Lower lobe of right lung (tissue), 2 donors: ENCODE measurements around the gene FEM1B. TPM values are rescaled to one million over a fixed set of nuclear protein-coding genes. Genes with fewer than 3 reads are reported as not detected.

ENCODE experiments used
- ATAC-seq, 2 donors: fragments of 200-7000 bp; cut with Tn5 transposase; one replicate each; pipeline ENCODE4 v1.9.1; 2020 to 2022; ENCODE audit warnings: mild to moderate bottlenecking in 2 of 2, moderate library complexity in 2 of 2
- DNase-seq: peaks from one replicate; pipeline ENCODE4 v3.0.0-alpha.2; 2020
- H3K27ac ChIP-seq: fragments of 200-600 bp; one replicate; pipeline ENCODE4 v1.8.0; 2022
- H3K27me3 ChIP-seq: fragments of 200-600 bp; one replicate; pipeline ENCODE4 v1.8.0; 2022; ENCODE audit warnings: low read depth
- H3K36me3 ChIP-seq: fragments of 200-600 bp; one replicate; pipeline ENCODE4 v1.8.0; 2022; ENCODE audit warnings: mild to moderate bottlenecking
- H3K4me1 ChIP-seq: fragments of 200-600 bp; one replicate; pipeline ENCODE4 v1.8.0; 2022
- H3K4me3 ChIP-seq: fragments of 200-600 bp; one replicate; pipeline ENCODE4 v1.8.0; 2022; ENCODE audit warnings: mild to moderate bottlenecking
- H3K9me3 ChIP-seq: fragments of 200-600 bp; one replicate; pipeline ENCODE4 v1.8.0; 2022
- intact Hi-C: fragments of 100-400 bp; cut with DNase I; formaldehyde crosslinking; loops from one replicate; pipeline ENCODE4 v1.11.0; 2022
- total RNA-seq: library from RNA; stranded (reverse); fragmentation: NEBNext Ultra II Directional; extraction: Animal tissue kit (Norgen Biotek cat#: 25700); gene quantifications from one replicate; pipeline ENCODE4 v1.2.1, GENCODE V29; 2021
- TF ChIP-seq, protein P1 (sequence below): fragments of 200-600 bp; IDR thresholded peaks from one replicate; pipeline ENCODE4 v1.8.0; 2022; ENCODE audit warnings: antibody characterized with exemption, mild to moderate bottlenecking
- donor health status: DM: no; HTN: yes; CAD: no; lungs with severe emphysema.

Gene FEM1B
- total RNA-seq, 1 donor from 2014 or later: 55.3 TPM

DNA sequence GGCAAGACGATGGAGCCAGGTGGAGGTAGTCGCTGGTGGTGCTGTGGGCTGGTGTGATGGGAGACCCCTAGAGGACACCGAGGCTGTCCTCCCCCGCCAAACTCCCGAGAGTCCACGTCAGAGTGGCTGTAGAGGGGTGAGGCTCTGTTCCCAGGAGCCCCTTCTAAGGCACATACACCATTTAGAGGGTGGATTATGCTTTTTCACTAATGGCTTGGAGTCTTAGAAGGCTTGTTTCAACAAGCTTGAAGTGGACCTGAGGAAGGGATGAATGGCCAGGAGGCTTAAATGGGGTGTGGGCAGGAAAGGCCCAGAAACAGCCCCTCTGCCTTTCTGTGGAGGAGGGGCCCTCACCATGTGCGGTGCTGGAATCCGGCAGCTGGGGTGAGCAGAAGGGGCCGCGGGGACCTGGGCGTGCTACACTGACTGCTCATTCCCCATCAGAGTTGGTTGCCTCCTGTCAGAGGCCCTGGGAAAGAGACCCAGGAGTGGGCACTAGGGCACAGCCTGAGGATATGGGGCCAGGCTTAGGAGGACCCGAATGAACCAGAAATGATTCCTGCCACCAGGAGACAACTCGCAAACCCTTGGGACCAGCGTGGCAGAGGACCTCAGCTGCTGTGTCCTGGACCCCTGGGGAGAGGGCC, 66.2 kb downstream of the FEM1B start:
- Histone ChIP-seq H3K9me3 (no peaks in the 10 kb centered on the region), H3K4me3 (no peak overlapping the region), H3K36me3 (no peaks in the 10 kb centered on the region), H3K27ac (no peak overlapping the region), H3K27me3 (no peaks in the 10 kb centered on the region), H3K4me1 (peaks cover 18% of the 10 kb centered on the region)
- TF ChIP-seq, protein P1, sequence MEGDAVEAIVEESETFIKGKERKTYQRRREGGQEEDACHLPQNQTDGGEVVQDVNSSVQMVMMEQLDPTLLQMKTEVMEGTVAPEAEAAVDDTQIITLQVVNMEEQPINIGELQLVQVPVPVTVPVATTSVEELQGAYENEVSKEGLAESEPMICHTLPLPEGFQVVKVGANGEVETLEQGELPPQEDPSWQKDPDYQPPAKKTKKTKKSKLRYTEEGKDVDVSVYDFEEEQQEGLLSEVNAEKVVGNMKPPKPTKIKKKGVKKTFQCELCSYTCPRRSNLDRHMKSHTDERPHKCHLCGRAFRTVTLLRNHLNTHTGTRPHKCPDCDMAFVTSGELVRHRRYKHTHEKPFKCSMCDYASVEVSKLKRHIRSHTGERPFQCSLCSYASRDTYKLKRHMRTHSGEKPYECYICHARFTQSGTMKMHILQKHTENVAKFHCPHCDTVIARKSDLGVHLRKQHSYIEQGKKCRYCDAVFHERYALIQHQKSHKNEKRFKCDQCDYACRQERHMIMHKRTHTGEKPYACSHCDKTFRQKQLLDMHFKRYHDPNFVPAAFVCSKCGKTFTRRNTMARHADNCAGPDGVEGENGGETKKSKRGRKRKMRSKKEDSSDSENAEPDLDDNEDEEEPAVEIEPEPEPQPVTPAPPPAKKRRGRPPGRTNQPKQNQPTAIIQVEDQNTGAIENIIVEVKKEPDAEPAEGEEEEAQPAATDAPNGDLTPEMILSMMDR: no peak
- ATAC-seq: no peak
- DNase-seq: no peak
- intact Hi-C loops: no loop called here

DNA sequence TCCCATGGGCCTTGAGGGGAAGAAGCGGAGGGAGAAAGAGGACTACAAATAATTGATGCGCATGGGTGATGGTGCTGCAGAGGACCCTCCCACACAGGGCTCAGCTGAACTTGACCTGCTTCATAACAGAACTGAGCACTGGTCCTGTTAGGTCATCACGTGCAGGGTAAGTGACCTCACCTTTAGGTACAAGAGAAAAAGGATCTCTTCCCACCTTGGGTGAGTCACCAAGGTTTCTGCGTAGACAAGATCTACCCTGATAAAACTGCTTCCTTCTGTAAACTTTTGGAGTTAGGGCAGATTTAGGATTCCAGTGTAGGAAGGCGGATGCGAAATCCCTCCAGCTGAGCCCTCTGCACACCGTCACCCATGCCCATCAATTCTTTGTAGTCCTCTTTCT, 67.1 kb downstream of the FEM1B start:
- no peaks in the 10 kb centered on the region for H3K9me3 ChIP-seq
- no peak for ATAC-seq
- TF ChIP-seq, protein P1: no peak
- intact Hi-C loops: no loop called here
- H3K27me3 ChIP-seq: no peaks in the 10 kb centered on the region
- H3K27ac ChIP-seq: no peak overlapping the region
- no peak for DNase-seq
- H3K36me3 ChIP-seq: no peaks in the 10 kb centered on the region
- no peak overlapping the region for H3K4me3 ChIP-seq
- peaks cover 18% of the 10 kb centered on the region for H3K4me1 ChIP-seq

Other genes with a start within 250 kb of the FEM1B start
- gene PIAS1, start 223.4 kb upstream of the FEM1B start, total RNA-seq: 73.1 TPM
- gene CALML4, start 72.4 kb upstream of the FEM1B start, total RNA-seq: 7.3 TPM
- 37.9 TPM for gene CLN6, start 48.0 kb upstream of the FEM1B start, total RNA-seq
- 2.7 TPM for gene ITGA11, start 154.4 kb downstream of the FEM1B start, total RNA-seq